Panc1 (cell line): ENCODE data around the gene KHDC4. TPM values are rescaled to one million over a fixed set of nuclear protein-coding genes. Genes with fewer than 3 reads are reported as not detected.

Experiments used
- ATAC-seq: fragments of 200-7000 bp; cut with Tn5 transposase; 2 replicates; pipeline ENCODE4 v1.9.1; 2020; ENCODE audit warnings: mild to moderate bottlenecking, moderate library complexity
- BruUV-seq: library from RNA; stranded (reverse); fragments of 400-500 nt; replicated peaks from 2 replicates; lab custom pipeline; 2021; lab: Mats Ljungman, UMichigan
- CTCF ChIA-PET: fragments of 300-600 bp; sonication (Branson Sonifier 250); formaldehyde crosslinking; loops from one replicate; lab custom pipeline; 2022; ENCODE audit warnings: antibody characterized with exemption; lab: Charles Lee
- POLR2A ChIA-PET: fragments of 300-600 bp; sonication (Branson Sonifier 250); formaldehyde crosslinking; loops from one replicate; lab custom pipeline; 2022; ENCODE audit warnings: antibody characterized with exemption; lab: Charles Lee
- DNase-seq: peaks from one replicate; pipeline ENCODE4 v3.0.0-alpha.2; 2010; ENCODE audit warnings: low read depth, low spot score
- H3K27ac ChIP-seq: 2 replicates; pipeline ENCODE4 v1.5.1; 2011; ENCODE audit warnings: mild to moderate bottlenecking, low read length, inconsistent platforms
- H3K27me3 ChIP-seq: fragments of 200-500 bp; sonication (Bioruptor generic); 2 replicates; pipeline ENCODE4 v1.6.0; 2014; ENCODE audit warnings: low read length, inconsistent platforms; ENCODE audit not compliant: control insufficient read depth, insufficient read depth
- H3K36me3 ChIP-seq: fragments of 200-500 bp; sonication (Bioruptor generic); 2 replicates; pipeline ENCODE4 v1.5.1; 2014; ENCODE audit warnings: inconsistent platforms, mild to moderate bottlenecking, low read length, moderate library complexity; ENCODE audit not compliant: control insufficient read depth, insufficient read depth
- H3K4me1 ChIP-seq: 2 replicates; pipeline ENCODE4 v1.5.1; 2011; ENCODE audit warnings: inconsistent platforms, mild to moderate bottlenecking, low read length, moderate library complexity; ENCODE audit not compliant: control insufficient read depth, insufficient read depth
- H3K4me3 ChIP-seq, 2 experiments: 2 replicates each; pipeline ENCODE4 v1.5.1; 2011 to 2012; ENCODE audit warnings: low read depth in 2 of 2, low read length in 2 of 2, mild to moderate bottlenecking in 2 of 2, inconsistent platforms in 1 of 2, moderate library complexity in 1 of 2
- H3K9me3 ChIP-seq: fragments of 200-500 bp; sonication (Bioruptor generic); 2 replicates; pipeline ENCODE4 v1.5.1; 2014; ENCODE audit warnings: low read depth, mild to moderate bottlenecking, inconsistent platforms, low read length, moderate library complexity; ENCODE audit not compliant: control insufficient read depth, insufficient read depth
- CTCF ChIP-seq: fragments of 450-650 bp; IDR thresholded peaks from 2 replicates; pipeline ENCODE4 v1.5.1; 2017; ENCODE audit warnings: mild to moderate bottlenecking
- POLR2AphosphoS5 ChIP-seq: IDR thresholded peaks from 2 replicates; pipeline ENCODE4 v1.6.1; 2012; ENCODE audit warnings: mild to moderate bottlenecking, low read depth, low read length, moderate library complexity
- REST ChIP-seq, 2 experiments: IDR thresholded peaks; 2 replicates each; pipeline ENCODE4 v1.6.1; 2011 to 2012; ENCODE audit warnings: low read depth in 2 of 2, control low read depth in 1 of 2, low read length in 1 of 2, mild to moderate bottlenecking in 1 of 2, moderate library complexity in 1 of 2; ENCODE audit not compliant: insufficient read depth in 1 of 2
- SIN3A ChIP-seq: IDR thresholded peaks from 2 replicates; pipeline ENCODE4 v1.6.1; 2012; ENCODE audit warnings: low read depth, mild to moderate bottlenecking, low read length, moderate library complexity, borderline replicate concordance; ENCODE audit not compliant: insufficient read depth
- TCF7L2 ChIP-seq: IDR thresholded peaks from 2 replicates; pipeline ENCODE4 v1.6.1; 2011; ENCODE audit warnings: mild to moderate bottlenecking, low read depth, low read length, inconsistent platforms
- in situ Hi-C: cut with HindIII; loops from 2 replicates; pipeline ENCODE4 v1.10.0; 2016; ENCODE audit warnings: low sequenced_read_pairs, low pct_unique_long_range_greater_than_20kb
- intact Hi-C: fragments of 100-400 bp; cut with micrococcal nuclease; formaldehyde crosslinking; loops from one replicate; pipeline ENCODE4 v1.10.0; 2022; ENCODE audit not compliant: unreplicated experiment
- total RNA-seq: library from RNA; stranded (reverse); gene quantifications from one replicate; pipeline ENCODE4 v1.2.1, GENCODE V29; 2021; ENCODE audit not compliant: unreplicated experiment

KHDC4 gene
- total RNA-seq, 1 experiment from 2014 or later = 80.4 TPM

GRCh38 chr1:155982106-155982505, 47.9 kb upstream of the KHDC4 start:
- DNase-seq (no peak), ATAC-seq (no peak)
- Histone ChIP-seq H3K36me3 (peaks cover 2% of the 10 kb centered on the region; the same call in 1 of the 2 replicates), H3K4me1 (peaks cover 38% of the 10 kb centered on the region), H3K27me3 (no peaks in the 10 kb centered on the region), H3K4me3 (peak overlapping the region; percentile 3 to 82; a peak in 2 of 4 replicates), H3K9me3 (no peaks in the 10 kb centered on the region), H3K27ac (peak overlapping the region; percentile 86; the same call in 1 of the 2 replicates)
- ChIA-PET CTCF (no interaction called here), POLR2A (no interaction called here)
- intact Hi-C loops = no loop called here
- TF ChIP-seq CTCF = no peak
- TF ChIP-seq POLR2AphosphoS5 = no peak
- no peak for TF ChIP-seq SIN3A
- TF ChIP-seq TCF7L2 = no peak
- no peak for TF ChIP-seq REST (IDR thresholded peaks at IDR 0.05; ENCODE audit: insufficient read depth in 1 of 2, low read depth in 2 of 2, low read length in 1 of 2)
- in situ Hi-C loops = no loop called here
- BruUV-seq = no TSS peak

DNA sequence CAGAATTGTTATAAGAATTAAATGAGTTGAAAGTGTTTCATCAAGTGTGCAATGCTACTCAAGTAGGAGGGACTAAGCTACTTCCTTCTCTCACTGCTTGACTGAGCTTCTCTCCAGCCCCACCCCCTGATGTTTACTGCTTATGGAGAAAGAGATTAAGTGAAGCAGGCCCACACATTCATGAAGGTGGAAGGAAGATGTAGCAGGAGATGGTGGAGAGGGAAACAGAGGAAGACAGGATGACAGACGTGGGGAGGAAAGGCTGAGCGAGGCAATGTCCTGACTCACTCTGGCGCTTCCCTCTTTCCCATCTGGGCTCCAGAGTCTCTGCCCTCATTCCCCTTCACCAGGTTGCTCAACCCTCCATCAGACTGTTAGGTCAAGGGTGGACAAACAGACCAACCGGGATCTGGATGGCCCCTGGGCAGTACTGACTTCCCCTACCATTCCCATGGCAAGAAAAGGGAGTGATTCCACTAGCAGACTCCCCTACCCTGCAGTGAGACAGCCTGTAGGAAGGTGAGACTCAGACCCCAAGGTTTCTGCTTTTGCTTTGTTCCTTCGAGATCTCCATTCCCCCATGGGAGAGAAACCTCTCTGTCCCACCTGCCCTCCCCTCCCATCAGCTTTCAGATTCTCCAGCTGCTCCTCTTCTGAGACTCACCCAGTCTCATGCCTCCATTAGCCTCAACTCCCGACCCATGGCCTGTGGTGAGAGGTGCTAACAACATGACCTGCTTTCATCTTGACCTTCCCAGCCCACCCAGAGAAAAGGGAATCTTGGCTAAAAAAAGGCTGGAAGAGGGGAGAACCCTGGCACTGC, 47.3 kb upstream of the KHDC4 start:
- CTCF ChIA-PET = no interaction called here
- no TSS peak for BruUV-seq
- TF ChIP-seq REST (IDR thresholded peaks at IDR 0.05; ENCODE audit: insufficient read depth in 1 of 2, low read depth in 2 of 2, low read length in 1 of 2) (no peak), SIN3A (no peak), TCF7L2 (no peak), POLR2AphosphoS5 (no peak), CTCF (no peak)
- Histone ChIP-seq H3K36me3 (peaks cover 2% of the 10 kb centered on the region; the same call in 1 of the 2 replicates), H3K27ac (peak overlapping the region; percentile 86; the same call in 1 of the 2 replicates), H3K4me1 (peaks cover 45% of the 10 kb centered on the region), H3K4me3 (peak overlapping the region; percentile 3 to 82; a peak in 2 of 4 replicates), H3K27me3 (no peaks in the 10 kb centered on the region), H3K9me3 (no peaks in the 10 kb centered on the region)
- intact Hi-C loops (no loop called here), in situ Hi-C loops (no loop called here)
- POLR2A ChIA-PET = no interaction called here
- ATAC-seq = no peak
- DNase-seq = no peak
